Measurements from ENCODE around the gene PLXNA2. TPM values are rescaled to one million over a fixed set of nuclear protein-coding genes. Genes with fewer than 3 reads are reported as not detected.

PLXNA2 gene
- total and polyA plus RNA-seq, 11 donors, result 9.2 to 28.2 (median 18.0) TPM

DNA sequence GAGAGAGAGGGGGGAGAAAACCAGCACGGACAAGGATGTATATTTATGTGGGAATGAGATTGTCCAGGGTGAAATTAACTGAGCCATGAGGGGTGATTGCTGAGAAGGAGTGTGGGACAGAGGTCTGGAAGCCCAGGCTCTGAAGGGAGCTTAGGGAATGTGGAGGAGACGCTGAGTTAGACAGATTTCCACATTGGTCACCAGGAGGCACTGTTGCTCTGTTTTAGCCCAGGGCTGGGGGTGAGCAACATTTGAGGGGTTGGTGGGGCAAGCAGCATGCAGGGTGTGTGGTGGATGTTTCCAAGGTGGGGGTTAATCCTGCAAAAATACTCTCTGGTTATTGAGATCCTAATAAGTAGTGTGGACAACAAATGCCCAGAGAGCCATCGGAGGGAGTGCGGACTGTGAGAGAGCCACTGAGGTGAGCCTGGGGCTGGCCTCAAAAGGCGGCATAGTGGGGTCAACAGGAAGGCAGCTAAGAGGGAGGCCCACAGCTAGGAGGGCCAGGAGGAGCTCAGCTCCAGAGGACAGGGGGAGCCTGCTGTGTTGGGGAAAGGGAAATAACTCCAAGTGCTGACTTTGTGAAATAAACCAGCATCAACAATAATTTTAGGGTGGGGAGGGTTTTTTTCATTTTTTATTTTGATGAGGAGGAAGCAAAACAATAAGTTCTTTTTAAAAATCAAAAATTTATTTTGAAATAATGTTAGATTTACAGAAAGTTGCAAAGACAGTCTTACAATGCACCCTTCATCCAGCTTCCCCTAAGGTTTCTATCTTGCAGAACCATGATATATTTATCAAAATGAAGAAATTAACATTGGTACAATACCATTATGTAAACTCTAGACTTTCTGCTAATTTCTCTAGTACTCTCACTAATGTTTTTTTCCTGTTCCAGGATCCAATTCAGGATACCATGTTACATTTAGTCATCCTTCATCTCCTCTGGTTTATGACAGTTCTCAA is 250.4 kb downstream of the PLXNA2 start:
- no peaks in the 10 kb centered on the region for H3K36me3 ChIP-seq
- H3K27ac ChIP-seq, result no peak overlapping the region
- H3K27me3 ChIP-seq, result peaks cover 0 to 4% (median 0%) of the 10 kb centered on the region in 9 donors
- intact Hi-C loops (cut with DNase I), result loop anchor here in 1 of 10 donors (2.0 kb wide), 1 partner anchor 21 kb away; no protein-coding TSS in a partner anchor
- DNase-seq, result no peak
- no peak for ATAC-seq
- WGBS, 4 donors, result 80 to 92% (median 86%) methylated on average over 5 of the region's 5 CpGs
- H3K4me3 ChIP-seq, result no peak overlapping the region
- peaks cover 0 to 6% (median 0%) of the 10 kb centered on the region in 12 donors for H3K9me3 ChIP-seq
- peaks cover 0 to 7% (median 0%) of the 10 kb centered on the region in 12 donors for H3K4me1 ChIP-seq
- TF ChIP-seq POLR2A (IDR thresholded peaks at IDR 0.05), result no peak
- TF ChIP-seq, protein P1, sequence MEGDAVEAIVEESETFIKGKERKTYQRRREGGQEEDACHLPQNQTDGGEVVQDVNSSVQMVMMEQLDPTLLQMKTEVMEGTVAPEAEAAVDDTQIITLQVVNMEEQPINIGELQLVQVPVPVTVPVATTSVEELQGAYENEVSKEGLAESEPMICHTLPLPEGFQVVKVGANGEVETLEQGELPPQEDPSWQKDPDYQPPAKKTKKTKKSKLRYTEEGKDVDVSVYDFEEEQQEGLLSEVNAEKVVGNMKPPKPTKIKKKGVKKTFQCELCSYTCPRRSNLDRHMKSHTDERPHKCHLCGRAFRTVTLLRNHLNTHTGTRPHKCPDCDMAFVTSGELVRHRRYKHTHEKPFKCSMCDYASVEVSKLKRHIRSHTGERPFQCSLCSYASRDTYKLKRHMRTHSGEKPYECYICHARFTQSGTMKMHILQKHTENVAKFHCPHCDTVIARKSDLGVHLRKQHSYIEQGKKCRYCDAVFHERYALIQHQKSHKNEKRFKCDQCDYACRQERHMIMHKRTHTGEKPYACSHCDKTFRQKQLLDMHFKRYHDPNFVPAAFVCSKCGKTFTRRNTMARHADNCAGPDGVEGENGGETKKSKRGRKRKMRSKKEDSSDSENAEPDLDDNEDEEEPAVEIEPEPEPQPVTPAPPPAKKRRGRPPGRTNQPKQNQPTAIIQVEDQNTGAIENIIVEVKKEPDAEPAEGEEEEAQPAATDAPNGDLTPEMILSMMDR (IDR thresholded peaks at IDR 0.05), result peak in 2 of 12 donors; percentile 14 to 18

DNA sequence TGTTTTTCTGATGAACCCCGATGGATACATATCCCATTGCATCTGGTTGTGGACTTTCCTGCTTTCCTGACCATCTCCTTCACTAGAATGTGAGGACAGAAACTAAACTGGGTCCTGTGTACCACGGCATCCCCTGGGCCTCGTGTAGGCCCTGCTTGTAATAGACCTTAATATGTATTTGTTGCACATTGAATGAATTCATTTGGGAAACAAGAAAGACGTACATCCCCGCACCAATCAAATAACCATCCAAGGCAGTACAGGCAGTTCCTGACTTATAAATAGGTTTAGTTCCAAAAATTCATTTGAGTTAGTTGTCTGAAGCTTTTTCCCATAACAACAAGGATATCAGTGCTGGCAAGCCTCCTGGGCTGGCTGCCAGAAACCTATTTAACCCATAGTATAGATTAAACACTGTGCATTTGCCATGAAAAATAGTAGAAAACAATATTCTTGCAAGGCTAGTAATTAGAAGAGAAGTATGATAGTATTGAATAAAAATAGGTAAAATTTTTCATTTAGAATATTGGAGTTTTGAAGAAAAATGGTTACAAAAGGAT is 251.4 kb downstream of the PLXNA2 start:
- DNase-seq (no peak), ATAC-seq (peak in 1 of 4 donors; percentile 42)
- TF ChIP-seq POLR2A (IDR thresholded peaks at IDR 0.05), result no peak
- TF ChIP-seq, protein P1 (IDR thresholded peaks at IDR 0.05), result no peak
- WGBS, 4 donors, result 61 to 77% (median 71%) methylated on average over 5 of the region's 5 CpGs
- peaks cover 0 to 4% (median 0%) of the 10 kb centered on the region in 9 donors for H3K27me3 ChIP-seq
- peaks cover 0 to 4% (median 0%) of the 10 kb centered on the region in 12 donors for H3K4me1 ChIP-seq
- H3K9me3 ChIP-seq, result peaks cover 0 to 6% (median 0%) of the 10 kb centered on the region in 12 donors
- no peak overlapping the region for H3K4me3 ChIP-seq
- intact Hi-C loops (cut with DNase I), result no loop called here
- no peaks in the 10 kb centered on the region for H3K36me3 ChIP-seq
- peak overlapping the region in 1 of 12 donors; percentile 8 for H3K27ac ChIP-seq

DNA sequence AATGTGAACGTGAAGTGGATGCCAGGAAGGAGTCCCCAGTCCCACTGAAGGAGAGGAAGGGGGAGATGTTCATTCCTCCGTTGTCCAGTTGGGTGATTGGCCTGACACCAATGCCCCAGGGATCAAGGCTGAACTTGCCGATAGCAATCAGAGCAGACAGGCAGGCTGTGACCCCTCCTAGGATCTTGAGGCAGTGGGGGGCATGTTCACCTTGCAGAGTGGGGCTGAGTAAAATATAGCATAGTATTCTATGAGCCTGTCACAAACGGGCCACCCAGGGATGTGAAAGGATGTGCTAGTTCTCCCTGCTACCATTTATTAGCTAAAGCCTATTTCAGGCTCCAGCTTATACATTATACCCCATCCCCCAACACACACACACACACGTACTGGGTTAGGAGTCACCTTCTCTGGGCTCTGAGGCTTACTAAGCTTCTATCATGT is 252.6 kb downstream of the PLXNA2 start:
- Histone ChIP-seq H3K27ac (peak overlapping the region in 1 of 12 donors; percentile 8), H3K36me3 (no peaks in the 10 kb centered on the region), H3K27me3 (peaks cover 0 to 4% (median 0%) of the 10 kb centered on the region in 9 donors), H3K9me3 (peaks cover 0 to 6% (median 0%) of the 10 kb centered on the region in 12 donors), H3K4me3 (no peak overlapping the region), H3K4me1 (no peaks in the 10 kb centered on the region)
- DNase-seq (peak in 1 of 5 donors; percentile 13), ATAC-seq (no peak)
- WGBS, 4 donors, result 73 to 78% (median 75%) methylated on average over 5 of the region's 5 CpGs
- intact Hi-C loops (cut with DNase I), result no loop called here
- TF ChIP-seq, protein P1 (IDR thresholded peaks at IDR 0.05), result no peak
- no peak for TF ChIP-seq POLR2A (IDR thresholded peaks at IDR 0.05)
